ENCODE results near the gene TANC2. TPM values are rescaled to one million over a fixed set of nuclear protein-coding genes. Genes with fewer than 3 reads are reported as not detected.

Gene TANC2
- total and polyA plus RNA-seq, 2 donors (not counting 3 experiments of a cell fraction or from before 2014, with no cell fraction given): 7.9 to 30.8 TPM

DNA sequence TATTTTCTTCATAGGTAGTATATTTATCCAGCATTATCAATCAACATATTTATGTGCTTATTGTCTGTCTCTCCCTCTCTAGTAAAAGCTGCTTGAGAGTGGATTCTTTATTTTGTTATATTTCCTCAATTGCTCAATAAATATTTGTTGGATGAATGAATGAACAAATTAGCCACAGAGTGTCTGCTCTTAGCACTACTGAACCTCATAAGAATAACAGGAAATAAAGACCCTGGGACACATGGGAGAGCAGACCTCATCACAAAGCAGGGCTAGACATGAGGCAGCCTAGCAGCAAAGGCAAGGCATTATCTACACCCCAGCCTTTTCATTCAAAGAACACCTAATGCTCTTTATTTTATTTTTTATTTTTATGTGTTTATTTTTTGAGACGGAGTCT, 34.9 kb upstream of the TANC2 start:
- no peaks in the 10 kb centered on the region for H3K36me3 ChIP-seq (ENCODE audit: control insufficient read depth in 2 of 2, extremely low read depth in 1 of 2, insufficient read depth in 2 of 2, low read length in 2 of 2)
- intact Hi-C loops (cut with micrococcal nuclease): no loop called here
- H3K4me1 ChIP-seq (ENCODE audit: control insufficient read depth, extremely low read depth, insufficient read depth, low read length): no peaks in the 10 kb centered on the region
- no peak overlapping the region for H3K4me3 ChIP-seq (replicated peaks in 1 of 3; ENCODE audit: insufficient read depth in 1 of 3, low read depth in 1 of 3, low read length in 3 of 3)
- H3K4me2 ChIP-seq (ENCODE audit: insufficient read depth, low read length): no peak overlapping the region
- POLR2A ChIA-PET: no interaction called here
- dilution Hi-C loops (cut with MboI; ENCODE audit: extremely low pct_ligation_motif_present, low sequenced_read_pairs): no loop called here
- H3K79me2 ChIP-seq (ENCODE audit: control insufficient read depth, insufficient read depth, low read length): no peaks in the 10 kb centered on the region
- no peak overlapping the region for H3K9ac ChIP-seq (replicated peaks; ENCODE audit: extremely low read depth, insufficient read depth, low read length)
- H2AFZ ChIP-seq (ENCODE audit: low read depth, low read length): no peak overlapping the region
- BruUV-seq (replicated peaks): no TSS peak
- no peak for FAIRE-seq
- CTCF ChIA-PET: no interaction called here
- H3K9me3 ChIP-seq (replicated peaks; ENCODE audit: control insufficient read depth, insufficient read depth, low read length): no peaks in the 10 kb centered on the region
- H4K20me1 ChIP-seq (replicated peaks; ENCODE audit: control insufficient read depth, extremely low read depth, insufficient read depth, low read length): no peaks in the 10 kb centered on the region
- no peak overlapping the region for H3K27ac ChIP-seq (ENCODE audit: insufficient read depth, low read depth, low read length)
- H3K27me3 ChIP-seq (ENCODE audit: control insufficient read depth in 2 of 2, insufficient read depth in 2 of 2, low read length in 2 of 2): peaks cover 0 to 6% of the 10 kb centered on the region in 2 experiments
- no peak for DNase-seq (ENCODE audit: low read depth, low spot score)
- no peak for TF ChIP-seq EZH2 (IDR thresholded peaks at IDR 0.05; ENCODE audit: borderline replicate concordance, low read depth, low read length, severe bottlenecking)
- H3K9me1 ChIP-seq (replicated peaks; ENCODE audit: control insufficient read depth, extremely low read depth, insufficient read depth, low read length): no peaks in the 10 kb centered on the region

DNA sequence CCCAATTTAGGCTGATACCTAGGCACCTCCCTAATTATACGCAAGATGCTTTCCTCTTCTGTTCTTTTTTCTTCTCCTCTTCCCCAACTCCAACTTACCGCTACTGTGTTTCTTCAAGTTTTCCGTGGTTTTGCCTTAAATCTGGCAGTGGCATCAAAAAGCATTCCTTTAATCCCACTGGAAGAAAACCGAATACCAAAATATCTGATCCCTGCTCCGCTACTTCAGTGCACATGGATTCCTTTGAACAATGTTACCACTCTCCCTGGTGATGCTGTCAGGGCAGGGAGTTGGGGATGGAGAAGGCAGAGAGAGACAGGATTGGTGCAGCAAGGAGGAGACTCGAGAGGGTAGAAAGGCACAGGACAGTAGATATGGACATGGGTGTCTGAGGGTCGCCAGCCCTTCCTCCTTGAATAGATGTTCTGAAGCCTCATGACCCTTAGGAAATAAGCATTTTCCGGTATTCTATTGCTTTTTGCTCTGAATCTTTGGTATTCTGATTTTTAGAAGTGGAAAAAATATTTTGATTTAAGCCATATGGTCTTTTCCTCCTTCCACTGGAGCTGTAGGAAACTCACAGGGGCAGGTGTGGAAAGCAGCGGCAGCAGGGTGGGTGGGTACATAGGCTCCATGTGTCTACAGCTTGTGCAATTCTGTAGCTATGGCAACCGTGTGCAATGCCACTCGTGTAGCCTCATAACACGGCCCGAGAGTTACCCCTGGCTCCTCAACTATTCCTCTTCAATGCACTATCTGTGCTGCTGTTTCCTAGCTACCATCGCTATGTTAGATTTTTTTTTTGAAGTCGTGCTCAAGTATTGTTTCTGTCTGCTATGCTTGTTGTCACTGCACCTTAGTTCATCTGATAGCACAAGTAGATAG, 32.3 kb upstream of the TANC2 start:
- Histone ChIP-seq H3K4me2 (ENCODE audit: insufficient read depth, low read length) (no peak overlapping the region), H3K9me3 (replicated peaks; ENCODE audit: control insufficient read depth, insufficient read depth, low read length) (no peaks in the 10 kb centered on the region), H3K36me3 (ENCODE audit: control insufficient read depth in 2 of 2, extremely low read depth in 1 of 2, insufficient read depth in 2 of 2, low read length in 2 of 2) (no peaks in the 10 kb centered on the region), H4K20me1 (replicated peaks; ENCODE audit: control insufficient read depth, extremely low read depth, insufficient read depth, low read length) (no peaks in the 10 kb centered on the region), H2AFZ (ENCODE audit: low read depth, low read length) (no peak overlapping the region), H3K9me1 (replicated peaks; ENCODE audit: control insufficient read depth, extremely low read depth, insufficient read depth, low read length) (no peaks in the 10 kb centered on the region), H3K4me3 (replicated peaks in 1 of 3; ENCODE audit: insufficient read depth in 1 of 3, low read depth in 1 of 3, low read length in 3 of 3) (no peak overlapping the region), H3K27ac (ENCODE audit: insufficient read depth, low read depth, low read length) (no peak overlapping the region), H3K79me2 (ENCODE audit: control insufficient read depth, insufficient read depth, low read length) (no peaks in the 10 kb centered on the region), H3K9ac (replicated peaks; ENCODE audit: extremely low read depth, insufficient read depth, low read length) (no peak overlapping the region), H3K4me1 (ENCODE audit: control insufficient read depth, extremely low read depth, insufficient read depth, low read length) (no peaks in the 10 kb centered on the region), H3K27me3 (ENCODE audit: control insufficient read depth in 2 of 2, insufficient read depth in 2 of 2, low read length in 2 of 2) (peaks cover 3 to 5% of the 10 kb centered on the region in 2 experiments)
- intact Hi-C loops (cut with micrococcal nuclease) (no loop called here), dilution Hi-C loops (cut with MboI; ENCODE audit: extremely low pct_ligation_motif_present, low sequenced_read_pairs) (no loop called here)
- POLR2A ChIA-PET: no interaction called here
- DNase-seq (ENCODE audit: low read depth, low spot score) (no peak), FAIRE-seq (no peak)
- TF ChIP-seq, protein P1, sequence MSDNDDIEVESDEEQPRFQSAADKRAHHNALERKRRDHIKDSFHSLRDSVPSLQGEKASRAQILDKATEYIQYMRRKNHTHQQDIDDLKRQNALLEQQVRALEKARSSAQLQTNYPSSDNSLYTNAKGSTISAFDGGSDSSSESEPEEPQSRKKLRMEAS (IDR thresholded peaks at IDR 0.05; ENCODE audit: insufficient read depth, insufficient read length): no peak
- no peak for TF ChIP-seq JUN (IDR thresholded peaks at IDR 0.05; ENCODE audit: borderline replicate concordance, insufficient read depth, insufficient read length, low read depth)
- TF ChIP-seq MYC (IDR thresholded peaks at IDR 0.05; ENCODE audit: low read depth, low read length): no peak
- TF ChIP-seq FOS (IDR thresholded peaks at IDR 0.05; ENCODE audit: borderline replicate concordance, insufficient read depth, low read length): no peak
- TF ChIP-seq POLR2A (IDR thresholded peaks at IDR 0.05; ENCODE audit: low read depth, low read length): no peak
- no peak for TF ChIP-seq GATA2 (IDR thresholded peaks at IDR 0.05; ENCODE audit: insufficient read depth, insufficient read length, low read depth, low read length)
- no peak for TF ChIP-seq EZH2 (IDR thresholded peaks at IDR 0.05; ENCODE audit: borderline replicate concordance, low read depth, low read length, severe bottlenecking)
- TF ChIP-seq, protein P2, sequence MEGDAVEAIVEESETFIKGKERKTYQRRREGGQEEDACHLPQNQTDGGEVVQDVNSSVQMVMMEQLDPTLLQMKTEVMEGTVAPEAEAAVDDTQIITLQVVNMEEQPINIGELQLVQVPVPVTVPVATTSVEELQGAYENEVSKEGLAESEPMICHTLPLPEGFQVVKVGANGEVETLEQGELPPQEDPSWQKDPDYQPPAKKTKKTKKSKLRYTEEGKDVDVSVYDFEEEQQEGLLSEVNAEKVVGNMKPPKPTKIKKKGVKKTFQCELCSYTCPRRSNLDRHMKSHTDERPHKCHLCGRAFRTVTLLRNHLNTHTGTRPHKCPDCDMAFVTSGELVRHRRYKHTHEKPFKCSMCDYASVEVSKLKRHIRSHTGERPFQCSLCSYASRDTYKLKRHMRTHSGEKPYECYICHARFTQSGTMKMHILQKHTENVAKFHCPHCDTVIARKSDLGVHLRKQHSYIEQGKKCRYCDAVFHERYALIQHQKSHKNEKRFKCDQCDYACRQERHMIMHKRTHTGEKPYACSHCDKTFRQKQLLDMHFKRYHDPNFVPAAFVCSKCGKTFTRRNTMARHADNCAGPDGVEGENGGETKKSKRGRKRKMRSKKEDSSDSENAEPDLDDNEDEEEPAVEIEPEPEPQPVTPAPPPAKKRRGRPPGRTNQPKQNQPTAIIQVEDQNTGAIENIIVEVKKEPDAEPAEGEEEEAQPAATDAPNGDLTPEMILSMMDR (IDR thresholded peaks at IDR 0.05; ENCODE audit: extremely low read depth in 1 of 2, insufficient read depth in 1 of 2, low read depth in 1 of 2, low read length in 2 of 2): no peak
- TF ChIP-seq POLR2AphosphoS5 (IDR thresholded peaks at IDR 0.05; ENCODE audit: insufficient read depth, low read depth, low read length): no peak
- CTCF ChIA-PET: no interaction called here
- no TSS peak for BruUV-seq (replicated peaks)
